Measurements from ENCODE around the gene STARD3NL.
A peak's percentile ranks its signal among the peaks of the same experiment; 100 is the strongest.

STARD3NL gene

DNA sequence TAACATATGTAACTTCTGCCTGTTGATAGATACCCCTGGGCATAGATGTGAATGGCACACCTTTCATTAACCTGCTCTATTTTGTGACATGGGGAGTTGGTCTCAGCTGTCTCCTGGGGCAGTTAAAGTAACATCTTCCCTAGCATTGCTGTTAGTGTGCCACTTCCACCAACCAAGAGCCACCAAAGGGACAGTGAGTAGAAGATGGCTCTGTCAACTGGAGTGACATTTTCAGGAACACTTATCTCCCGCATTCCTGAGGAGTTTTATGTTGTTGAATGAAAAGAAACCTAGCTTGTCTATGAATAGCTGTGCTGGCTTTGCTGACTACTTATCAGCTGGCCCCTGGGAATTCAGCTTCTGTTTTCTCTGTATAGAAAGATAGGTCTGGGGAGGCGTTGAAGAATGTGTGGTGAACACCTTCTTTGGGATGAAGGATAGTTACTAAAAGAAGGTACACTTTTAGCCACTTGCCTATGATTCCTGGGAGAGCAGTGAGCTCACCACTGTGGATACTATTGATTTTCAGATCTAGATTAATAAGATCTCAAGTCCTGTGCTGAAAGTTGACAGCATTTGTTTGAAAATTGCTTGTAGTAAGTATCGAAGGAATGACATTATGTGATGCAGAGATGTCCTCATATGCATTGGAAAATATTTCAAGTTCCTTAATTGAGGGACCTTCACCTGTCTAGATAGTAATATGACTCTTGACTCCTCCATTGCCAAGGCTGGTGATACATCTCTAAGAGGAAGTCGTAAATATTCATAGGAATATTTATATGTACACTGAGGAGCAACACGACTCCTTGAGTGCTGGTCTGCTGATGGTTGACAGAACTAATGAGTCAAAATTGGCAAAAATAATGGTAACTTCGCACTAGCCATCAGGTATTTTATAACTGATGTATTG is 7.6 kb downstream of the STARD3NL start:
- no peak for DNase-seq

DNA sequence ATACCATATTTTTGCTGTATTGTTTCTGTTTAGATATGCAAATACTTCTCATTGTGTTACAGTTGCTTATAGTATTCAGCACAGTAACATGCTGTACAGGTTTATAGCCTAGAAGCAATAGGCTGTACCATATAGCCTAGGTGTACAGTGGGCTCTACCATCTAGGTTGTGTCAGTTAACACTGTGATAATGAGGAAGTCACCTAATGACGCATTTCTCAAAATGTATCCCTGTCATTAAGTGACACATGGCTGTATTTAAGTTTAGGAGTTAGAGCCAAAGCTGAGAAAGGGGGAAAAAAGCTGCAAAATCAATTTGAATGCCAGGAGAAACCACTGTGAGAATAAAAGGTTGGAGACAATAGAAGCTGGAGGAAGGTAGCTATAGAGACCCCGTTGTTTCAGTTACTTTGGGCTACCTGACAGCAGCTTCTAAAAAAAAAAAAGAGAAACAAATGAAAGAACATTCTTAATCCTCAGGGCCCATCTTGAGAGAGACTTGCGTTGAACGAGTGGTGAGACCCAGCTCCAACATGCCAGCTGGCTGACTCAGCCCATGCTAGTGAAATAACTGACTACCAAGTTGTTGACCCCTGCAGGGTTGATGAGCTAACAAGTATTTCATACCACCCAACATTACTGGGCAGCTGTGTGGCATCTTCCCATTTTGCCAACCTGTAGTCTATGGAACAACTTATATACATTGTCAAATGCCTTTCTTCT is 8.7 kb downstream of the STARD3NL start:
- no peak for DNase-seq

DNA sequence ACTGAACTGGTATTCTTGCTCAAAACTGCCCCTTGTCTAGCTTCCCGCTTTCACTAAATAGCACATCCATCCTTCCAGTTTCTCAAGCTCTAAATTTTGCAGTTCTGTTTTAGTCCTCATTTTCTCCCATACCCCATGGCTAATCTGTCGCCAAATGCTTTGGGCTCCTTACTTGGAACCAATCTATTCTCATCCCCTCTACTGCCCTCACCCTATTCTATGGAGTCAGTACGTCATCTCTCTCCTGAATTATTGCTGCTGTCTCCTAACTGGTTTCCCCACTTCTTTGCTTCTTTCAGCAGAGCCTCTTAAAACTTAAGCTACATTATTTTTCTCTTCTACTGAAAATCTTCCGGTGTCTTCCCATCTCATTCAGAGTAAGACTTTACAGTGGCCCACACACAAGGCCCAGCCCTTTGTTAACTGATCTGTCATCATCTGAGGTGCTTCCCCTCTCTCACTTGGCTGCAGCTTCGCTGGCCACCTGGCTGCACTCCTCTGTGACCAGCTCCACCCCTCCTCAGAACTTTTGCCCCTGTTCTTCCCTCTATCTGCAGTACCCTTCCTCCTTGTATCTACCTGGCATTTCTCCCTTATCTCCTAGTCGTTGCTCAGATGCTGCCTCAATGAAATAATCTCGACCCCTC is 9.9 kb downstream of the STARD3NL start:
- DNase-seq: no peak

DNA sequence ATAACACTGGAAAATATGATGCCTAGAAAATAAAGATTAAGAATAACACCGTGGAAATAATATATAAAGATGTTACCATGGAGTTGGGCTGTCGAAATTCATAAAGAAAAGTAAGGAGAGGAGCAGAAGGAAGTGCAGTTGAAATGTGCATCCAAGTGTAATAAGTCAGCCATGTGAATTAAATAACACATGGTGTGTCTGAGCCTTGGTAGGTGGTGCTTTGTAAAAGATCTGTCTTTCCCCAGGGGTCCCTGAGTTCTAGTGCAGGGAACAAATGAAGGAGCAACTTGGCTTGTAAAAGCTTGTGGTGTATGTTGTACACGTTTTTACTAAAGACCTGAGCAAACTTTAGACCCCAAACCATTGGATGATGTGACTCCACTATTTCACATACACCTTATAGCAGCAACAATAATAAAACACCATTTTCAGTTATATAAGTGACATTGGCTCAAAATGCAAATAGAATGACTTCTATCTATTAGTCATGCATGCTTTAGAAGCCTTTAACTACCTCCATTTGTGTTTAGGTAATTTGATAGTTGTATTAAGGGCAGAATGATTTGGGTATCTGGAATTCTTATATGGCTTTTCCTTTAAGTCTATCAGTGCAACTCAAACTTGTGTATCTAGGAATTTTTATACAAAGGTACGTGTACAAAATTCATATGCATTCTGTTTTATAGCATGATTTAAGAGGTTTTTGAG is 11.3 kb downstream of the STARD3NL start:
- no peak for DNase-seq

DNA sequence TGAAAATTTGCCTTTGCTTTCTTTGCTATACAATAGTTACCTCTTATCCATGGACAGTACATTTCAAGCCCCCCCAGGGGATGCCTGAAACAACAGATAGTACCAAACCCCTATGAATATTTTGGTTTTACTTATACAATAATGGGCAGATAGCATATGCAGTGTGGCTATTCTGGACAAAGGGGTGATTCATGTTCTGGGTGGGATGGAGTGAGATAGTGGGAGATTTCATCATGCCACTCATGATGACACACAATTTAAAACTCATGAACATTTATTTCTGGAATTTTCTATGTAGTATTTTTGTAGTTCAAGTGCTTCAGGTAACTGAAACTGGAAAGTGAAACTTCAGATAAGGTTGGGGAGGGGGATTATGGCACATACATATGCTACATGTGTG is 12.0 kb downstream of the STARD3NL start:
- no peak for DNase-seq

DNA sequence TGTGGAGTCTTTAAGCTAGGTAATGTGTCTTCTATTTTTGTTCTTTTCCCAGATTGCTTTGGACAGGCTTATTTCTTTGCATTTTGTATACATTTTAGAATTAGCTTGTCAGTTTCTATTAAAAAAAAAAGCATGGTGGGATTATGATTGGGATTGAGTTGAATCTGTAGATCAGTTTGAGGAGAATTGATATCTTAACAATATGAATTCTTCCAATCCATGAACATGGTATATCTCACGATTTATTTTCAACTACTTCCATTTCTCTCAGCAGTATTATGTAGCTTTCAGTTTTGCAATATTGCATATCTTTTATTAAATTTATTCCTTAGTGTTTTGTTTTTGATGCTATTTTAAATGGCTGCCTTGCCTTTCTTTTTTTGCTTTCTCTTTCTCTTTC is 13.7 kb downstream of the STARD3NL start:
- DNase-seq: no peak

DNA sequence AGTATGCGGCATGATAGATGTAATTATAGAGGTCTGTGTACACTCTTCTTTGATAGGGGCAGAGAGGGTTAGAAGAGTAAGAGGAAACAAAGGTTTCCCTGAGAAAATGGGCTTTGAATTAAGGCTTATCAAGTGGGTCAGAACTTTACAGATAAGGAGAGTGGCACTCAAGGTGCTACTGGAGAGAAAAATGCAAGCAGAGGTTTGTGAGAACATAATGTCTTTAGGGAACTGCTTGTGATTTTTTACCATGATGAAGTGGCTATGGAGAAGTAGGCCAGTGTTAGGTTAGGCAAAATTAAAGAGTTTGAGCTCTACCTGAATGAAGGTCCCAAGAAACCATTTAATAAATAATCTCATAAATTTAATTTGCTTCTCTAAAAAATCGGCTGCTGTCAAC is 14.3 kb downstream of the STARD3NL start:
- no peak for DNase-seq

DNA sequence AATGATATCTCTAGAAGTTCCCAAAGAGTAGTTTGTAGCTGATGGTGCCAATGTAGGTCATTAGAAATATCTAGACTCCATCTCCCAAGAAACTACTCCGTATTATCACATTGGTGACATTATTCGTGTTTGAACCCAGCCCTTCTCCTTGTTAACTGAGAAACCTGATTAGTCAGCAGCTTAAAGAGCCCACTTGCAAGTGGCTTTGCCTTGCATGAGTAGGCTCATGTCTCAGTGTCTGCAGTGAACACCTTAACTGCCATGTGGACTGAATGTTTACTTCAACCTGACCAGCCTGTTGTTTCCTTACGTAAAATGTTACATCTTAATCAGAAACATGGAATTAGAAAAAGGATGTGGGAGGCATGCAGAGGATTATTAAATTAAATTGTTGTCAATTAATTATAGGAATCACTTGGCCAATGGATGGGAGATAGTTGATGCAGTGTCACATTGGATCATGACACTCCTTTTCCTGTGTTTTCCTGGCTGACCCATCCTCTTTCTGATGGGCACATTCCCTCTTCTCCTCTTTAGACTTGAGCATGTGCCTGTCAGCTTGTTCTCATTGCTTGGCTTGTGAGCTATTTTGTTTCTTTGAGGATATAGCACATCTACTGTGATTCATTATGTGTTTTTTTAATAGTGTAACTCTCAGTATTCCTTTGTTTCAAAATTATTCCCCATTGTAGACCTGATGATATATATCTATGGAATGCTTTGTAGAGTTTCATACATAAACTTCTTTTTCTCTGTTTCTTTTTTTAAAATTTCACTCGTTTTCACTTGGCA is 18.0 kb downstream of the STARD3NL start:
- no peak for DNase-seq

DNA sequence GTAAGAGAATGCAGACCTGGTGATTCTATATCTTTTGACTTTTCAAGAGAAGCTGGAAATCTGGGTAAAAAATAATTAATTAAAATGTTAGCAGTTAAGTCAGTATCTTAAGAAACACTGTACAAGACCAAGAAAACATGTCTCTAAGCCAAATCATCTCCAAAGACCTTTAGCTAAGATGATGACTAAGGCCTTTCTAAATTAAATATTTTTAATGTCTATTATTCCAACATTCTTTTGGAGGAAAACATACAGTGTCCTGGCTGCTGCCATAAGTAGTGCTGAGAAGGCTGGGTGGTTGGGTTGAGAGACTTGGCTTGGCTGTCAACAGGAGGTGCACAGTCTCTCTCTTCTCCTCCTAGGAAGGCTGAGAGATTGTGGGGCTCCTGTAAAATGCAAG is 20.3 kb downstream of the STARD3NL start:
- no peak for DNase-seq

DNA sequence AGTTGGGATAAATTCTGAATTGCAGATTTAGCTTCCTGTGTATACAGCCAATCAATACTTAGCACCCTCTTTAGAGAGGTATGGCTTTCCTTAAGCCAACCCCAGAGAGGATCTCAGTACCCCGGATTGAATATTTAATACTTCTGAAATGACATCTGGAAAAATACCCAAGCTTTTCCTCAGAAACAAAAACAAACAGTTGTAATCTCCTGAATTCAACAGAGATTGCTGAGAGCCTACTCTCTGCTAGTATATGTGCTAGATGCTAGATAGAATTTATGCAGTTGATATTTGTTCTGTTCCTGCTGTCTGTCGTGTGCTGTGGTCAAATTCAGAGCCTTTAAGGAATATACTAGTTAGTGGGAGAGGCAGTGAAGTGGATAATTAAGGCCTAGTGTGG is 21.1 kb downstream of the STARD3NL start:
- no peak for DNase-seq

DNA sequence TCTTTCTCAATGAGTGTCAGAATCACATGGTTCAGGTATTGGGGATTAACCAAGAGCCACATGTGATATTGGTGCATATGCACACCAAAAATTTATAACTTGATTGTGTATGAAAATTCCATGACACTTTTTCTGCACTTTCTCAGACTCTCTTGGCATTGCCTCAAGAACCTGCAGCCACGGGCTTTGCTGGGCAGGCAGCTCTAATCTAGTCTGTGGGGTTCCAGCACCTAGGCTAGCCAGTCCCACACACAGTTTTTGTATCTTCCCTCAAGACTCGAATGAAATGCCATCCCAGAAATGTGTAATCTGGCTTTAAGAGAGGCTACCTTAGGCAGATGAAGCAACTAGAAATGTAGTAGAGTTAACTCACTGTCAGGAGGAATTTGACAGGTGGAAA is 21.7 kb downstream of the STARD3NL start:
- no peak for DNase-seq

DNA sequence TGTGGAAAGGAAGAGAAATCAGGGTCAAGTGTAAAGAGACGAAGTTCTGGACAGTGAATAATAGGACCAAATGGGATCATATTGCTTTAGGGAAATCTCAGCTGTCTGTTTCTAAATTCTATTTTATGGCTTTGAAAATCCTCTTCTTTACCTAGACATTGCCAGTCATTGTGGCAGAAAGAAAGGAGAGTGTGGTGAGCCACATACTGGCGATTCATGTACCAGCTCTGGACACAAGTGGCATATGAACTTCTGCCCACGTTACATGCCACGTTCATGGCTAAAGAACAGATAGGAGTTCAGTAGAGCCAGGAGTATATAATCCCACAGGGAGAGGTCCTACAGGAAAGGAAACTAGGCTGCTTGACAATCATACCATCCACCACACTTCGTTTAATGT is 28.0 kb downstream of the STARD3NL start:
- no peak for DNase-seq

DNA sequence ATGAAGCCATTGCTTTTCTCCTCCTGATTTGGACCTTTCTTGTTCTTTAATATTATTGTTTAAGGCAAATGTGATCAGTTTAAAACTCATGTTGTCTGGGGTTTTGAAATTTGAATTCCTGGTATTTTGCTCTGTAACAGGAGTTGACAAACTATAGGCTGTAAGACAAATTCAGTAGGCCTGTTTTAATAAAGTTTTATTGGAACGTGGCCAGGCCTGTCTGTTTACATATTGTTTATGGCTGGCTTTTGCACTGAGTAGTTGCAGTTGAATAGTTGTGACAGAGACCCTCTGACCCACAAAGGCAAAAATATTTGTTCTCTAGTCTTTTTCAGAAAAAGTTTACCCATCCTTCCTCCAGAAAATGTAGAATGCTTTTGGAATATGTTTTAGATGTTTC is 29.8 kb downstream of the STARD3NL start:
- no peak for DNase-seq

DNA sequence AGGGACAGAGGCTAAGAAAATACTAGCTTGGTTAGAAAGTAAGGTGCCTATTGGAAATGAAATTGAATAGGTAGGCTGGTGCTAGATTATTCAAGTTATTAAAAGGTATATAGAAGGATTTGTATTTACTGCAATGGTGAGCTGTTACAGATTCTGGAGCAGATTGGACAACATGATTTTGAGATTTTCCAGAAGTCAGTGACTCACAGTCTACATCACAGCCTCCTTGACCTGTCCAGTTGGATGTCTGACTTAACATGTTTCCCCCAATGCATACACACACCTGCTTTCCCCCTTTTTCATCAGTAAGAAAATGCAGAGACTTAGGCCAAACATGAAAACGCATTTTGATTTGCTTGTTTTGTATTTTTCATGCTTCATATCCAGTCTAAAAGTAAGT is 33.4 kb downstream of the STARD3NL start:
- DNase-seq: no peak

DNA sequence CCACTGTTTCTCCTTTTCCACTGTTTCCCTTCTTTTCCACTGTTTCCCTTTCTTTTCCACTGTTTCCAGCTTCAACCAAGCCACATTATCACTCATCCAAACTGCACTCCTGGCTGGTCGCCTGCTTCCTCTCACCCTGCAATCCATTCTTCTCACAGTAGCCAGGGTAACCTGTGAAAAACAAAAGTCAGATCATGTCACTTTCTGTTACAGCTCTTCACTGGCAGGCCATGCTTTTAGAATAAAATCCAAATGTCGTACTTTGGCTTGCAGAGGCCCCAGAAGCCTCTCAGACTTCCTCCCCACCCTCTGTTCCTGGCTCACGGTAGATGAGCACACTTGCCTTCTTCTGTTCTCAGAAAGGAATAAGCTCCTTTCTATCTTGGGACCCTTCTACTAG is 33.9 kb downstream of the STARD3NL start:
- no peak for DNase-seq

DNA sequence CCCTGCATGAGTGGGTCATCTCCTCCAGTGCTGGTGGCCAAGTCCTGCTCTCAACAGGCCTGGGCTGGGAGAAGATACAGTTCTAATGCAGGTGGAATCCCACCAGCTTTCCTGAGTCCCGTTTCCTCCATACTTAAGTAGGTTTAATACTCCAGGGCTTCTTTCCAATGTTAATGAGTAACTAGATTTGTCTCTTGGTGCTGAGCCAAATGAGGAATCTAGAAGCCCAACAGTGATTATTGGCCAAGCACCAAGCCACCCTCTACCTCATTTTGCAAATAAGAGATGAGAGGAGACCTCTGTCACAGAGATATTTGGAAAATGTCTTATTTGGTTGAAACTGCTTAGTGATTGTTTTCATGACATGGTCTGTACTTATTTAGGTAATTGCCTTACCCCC is 37.1 kb downstream of the STARD3NL start:
- no peak for DNase-seq

DNA sequence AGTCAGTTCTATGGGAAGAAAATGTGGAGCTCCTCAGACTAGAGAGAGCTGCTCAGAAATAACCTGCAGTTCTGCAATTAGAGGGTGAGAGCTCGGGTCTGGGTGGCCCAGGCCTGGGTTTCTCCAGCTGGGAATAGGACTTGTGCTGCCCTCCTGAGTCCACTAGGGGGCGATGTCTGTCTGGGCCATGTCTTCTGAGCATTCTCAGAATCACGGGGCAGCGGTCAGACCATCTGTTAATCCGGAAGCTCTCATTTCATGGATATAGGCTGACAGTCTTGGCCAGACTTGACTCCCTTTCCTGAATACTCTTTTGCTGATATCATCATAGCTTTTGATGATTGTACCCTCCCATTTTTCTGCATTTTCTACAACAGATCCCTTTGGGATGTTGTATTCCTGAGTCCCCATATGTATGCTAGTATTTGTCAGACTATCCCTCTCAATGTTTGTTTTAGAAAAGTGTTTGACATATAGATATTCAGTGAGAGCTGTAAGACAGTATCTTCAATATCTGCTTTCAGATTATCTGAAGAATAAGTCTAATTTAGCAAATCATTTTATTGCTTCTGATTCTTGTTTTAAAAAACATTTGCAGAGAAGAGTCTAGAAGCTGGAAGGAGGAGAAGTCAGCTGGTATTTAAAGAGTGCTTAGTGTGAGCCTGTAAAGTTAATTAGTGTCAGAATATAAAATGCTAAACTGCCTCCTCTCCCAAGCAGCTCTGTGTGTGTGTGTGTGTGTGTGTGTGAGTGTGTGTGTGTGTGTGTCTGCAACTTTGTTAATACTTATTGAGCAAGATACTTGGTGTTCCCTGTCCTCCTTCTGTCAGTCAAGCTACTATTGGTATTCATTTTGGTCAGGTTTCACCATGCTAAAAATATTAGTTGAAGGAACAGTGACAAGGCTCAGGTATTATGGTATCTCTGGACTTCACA is 38.0 kb downstream of the STARD3NL start:
- peak; percentile 44 for DNase-seq

DNA sequence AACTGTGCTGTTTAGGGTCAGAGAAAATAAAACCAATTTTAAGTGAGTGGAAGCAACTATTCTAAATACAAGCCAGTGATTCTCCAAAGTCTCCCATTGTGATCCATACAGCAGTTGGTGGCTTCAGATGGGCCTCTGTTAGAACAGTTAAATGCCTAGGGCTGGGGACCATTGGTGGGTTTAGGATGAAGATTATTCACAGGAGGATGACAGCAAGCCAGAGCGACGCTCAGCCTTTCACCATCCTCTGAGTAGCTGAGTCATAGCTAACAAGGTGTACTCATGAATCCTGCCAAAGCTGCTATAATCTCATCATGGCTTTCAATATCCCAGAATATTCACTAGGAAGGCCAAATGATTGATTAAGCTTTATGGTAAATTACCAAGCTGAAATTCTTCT is 39.6 kb downstream of the STARD3NL start:
- no peak for DNase-seq

DNA sequence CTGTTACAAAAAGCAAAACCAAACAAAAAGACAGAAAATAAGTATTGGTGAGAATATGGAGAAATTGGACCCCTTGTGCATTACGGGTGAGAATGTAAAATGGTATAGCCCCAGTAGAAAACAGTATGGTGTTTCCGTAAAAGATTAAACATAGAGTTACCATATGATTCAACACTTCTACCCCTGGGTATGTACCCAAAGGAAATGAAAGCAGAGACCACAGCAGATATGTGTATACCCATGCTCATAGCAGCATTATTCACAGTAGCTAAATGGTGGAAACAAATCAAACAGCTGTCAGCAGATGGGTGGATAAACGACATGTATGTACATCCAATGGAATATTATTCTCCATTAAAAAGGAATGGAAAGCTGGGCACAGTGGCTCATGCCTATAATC is 42.4 kb downstream of the STARD3NL start:
- DNase-seq: no peak

DNA sequence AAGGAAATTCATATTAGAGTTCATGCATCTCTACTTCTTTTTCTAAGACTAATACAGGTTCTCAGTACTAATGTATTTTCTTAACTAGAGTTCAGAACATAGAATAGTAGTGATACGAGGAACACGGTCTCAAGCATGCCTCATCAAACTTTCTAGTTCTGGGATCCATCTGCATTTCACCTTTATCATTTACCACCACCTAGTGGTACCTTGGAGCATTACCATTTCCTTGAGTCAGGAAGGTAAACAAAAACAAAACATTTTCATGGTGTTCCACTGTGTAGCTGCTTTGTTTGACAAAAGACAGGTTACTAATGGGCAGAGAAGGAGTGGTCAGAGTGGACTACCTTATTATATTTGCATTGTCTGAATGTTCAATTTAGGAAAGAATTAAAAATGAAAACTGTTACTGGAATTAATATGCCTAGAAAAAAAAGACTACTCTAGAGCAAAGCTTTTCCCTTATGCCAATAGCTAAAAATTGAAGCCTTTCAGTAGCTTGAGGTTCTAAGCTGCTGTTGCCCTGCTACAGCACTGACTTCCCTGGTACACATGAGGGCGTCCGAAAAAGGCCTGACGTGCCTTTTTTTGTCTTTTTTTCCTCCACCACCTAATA is 44.5 kb downstream of the STARD3NL start:
- DNase-seq: peak; percentile 37

DNA sequence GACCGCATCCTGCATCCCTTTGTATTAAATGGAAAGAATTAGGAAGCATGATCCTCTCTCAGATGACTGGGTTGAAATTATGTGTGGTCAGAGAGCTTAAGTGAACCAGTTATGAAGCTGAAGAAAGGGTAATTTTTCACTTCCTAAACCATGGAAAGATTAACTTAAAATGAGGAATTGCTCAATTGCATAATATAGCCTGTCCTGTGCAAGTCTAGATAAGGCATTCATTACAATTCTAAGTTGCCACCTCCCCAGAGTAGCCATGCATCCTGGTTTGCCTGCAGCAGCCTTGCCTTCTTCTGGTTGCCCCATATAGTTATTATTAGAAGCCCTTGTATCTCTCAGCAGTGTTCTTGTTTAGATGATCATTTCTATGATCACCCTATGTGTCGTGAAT is 45.3 kb downstream of the STARD3NL start:
- DNase-seq: no peak

Measured in NCI-H748 treated with DMSO at 0.1 percent for 48 hours (cell line).